NCI-H748 (cell line): Measurements from ENCODE around the gene UPF3A.
"Not testable (repeated sequence)": the region's sequence is repeated elsewhere in the genome, so short reads cannot be mapped to it uniquely, and the experiment has no call there.

Source experiments
- DNase-seq: peaks from one replicate; lab custom pipeline; 2025; ENCODE audit not compliant: unreplicated experiment; lab: John Stamatoyannopoulos, UW

Gene UPF3A, protein sequence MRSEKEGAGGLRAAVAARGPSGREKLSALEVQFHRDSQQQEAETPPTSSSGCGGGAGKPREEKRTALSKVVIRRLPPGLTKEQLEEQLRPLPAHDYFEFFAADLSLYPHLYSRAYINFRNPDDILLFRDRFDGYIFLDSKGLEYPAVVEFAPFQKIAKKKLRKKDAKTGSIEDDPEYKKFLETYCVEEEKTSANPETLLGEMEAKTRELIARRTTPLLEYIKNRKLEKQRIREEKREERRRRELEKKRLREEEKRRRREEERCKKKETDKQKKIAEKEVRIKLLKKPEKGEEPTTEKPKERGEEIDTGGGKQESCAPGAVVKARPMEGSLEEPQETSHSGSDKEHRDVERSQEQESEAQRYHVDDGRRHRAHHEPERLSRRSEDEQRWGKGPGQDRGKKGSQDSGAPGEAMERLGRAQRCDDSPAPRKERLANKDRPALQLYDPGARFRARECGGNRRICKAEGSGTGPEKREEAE

DNA sequence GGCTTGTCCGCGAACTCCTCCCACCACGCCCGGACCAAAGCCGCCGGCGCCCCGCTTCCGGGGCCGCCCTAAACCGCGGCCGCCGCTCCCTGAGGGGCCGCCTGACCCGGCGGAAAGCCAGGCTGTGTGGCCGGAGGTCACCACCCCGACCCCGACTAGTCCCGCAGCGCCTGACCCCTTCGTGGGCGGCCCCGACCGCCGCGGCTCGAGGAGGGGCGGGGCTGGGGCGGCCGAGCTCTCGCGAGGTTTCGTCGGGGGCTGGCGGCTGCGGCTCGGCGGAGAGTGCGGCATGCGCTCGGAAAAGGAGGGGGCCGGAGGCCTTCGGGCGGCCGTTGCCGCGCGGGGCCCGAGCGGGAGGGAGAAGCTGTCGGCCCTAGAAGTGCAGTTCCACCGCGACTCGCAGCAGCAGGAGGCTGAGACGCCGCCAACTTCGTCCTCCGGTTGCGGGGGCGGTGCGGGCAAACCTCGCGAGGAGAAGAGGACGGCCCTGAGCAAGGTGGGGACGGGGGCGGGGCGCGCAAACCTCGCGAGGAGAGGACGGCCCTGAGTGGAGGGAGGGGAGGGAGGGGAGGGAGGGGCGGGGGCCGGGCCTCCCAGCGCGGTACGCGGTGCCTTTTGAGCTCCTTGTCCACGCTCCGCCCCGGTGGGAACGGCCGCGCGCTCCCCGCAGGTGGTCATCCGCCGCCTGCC is at the start of gene UPF3A:
UPF3A (plus strand) TSS at position 251 of the 690 bp plus-strand sequence; CDS start at position 290, 39 bp downstream.
- peak; percentile 88 for DNase-seq

DNA sequence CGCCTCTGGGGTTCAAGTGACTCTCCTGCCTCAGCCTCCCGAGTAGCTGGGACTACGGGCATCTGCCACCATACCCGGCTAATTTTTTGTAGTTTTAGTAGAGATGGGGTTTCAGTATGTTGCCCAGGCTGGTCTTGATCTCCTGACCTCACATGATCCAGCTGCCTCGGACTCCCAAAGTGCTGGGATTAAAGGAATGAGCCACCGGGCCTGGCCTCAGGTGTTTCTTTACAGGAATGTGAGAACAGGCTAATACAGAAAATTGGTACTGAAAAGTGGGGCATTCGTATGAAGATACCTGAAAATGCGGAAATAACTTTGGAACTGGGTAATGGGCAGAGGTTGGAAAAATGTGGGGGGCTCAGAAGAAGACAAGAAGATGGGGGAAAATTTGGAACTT is 49.5 kb upstream of the UPF3A start:
- no peak for DNase-seq

DNA sequence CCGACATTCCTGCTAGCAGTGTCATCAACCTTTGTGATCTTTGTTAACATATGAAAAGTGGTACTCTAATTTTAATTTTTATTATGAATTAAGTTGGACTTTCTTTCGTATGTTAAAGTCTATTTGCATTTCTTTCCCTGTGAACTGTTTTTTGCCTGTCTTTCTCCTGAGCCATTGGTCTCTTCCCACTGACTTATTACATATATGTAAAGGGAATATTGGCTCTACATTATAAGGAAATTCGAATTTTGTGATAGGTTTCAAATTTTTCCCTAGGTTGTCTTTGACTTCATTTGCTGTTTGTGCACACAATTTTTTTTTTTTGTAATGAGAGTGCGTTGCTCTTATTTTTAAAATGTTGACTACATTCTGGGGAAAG is 47.1 kb upstream of the UPF3A start:
- DNase-seq = no peak

DNA sequence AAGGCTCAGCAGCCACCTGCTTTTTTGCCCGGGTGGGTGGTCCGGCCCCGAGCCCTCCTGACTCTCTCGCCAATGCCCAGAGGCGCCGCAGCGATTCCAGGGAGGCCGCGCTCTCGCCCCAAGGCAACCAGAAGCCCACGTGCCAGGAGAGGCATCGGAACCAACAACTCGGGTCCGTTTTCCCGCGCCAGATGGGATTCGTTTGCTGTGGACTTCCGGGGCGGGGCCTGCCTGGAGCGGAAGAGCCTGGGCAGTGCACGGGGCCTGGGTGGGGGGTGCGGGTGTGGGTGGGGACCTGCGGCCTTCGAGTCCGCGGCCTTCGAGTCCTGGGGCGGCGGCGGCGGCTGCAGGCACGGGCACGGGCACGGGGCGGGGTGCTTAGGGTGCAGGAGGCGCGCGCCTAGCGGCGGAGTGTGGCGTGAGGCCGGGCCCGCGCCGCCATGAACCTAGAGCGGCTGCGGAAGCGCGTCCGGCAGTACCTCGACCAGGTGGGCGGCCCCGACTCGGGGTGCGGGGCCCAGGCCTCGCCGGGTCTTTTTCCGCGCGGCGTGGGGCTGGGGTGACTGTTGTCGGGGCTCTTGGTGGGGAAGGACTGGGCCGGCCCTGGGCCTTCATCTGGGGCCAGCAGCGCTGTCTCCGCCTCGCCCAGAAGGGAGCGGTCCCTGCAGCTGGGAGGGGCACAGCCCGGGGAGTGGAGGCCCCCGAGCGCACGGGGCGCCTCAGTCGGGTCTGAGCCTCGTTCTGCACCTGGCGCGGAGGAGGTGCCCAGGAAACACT is 46.6 kb upstream of the UPF3A start, which contains the start of gene CDC16:
CDC16 (plus strand) TSS at position 253 of the 777 bp plus-strand sequence; CDS start at position 441, 188 bp downstream.
- peak; percentile 97 for DNase-seq

DNA sequence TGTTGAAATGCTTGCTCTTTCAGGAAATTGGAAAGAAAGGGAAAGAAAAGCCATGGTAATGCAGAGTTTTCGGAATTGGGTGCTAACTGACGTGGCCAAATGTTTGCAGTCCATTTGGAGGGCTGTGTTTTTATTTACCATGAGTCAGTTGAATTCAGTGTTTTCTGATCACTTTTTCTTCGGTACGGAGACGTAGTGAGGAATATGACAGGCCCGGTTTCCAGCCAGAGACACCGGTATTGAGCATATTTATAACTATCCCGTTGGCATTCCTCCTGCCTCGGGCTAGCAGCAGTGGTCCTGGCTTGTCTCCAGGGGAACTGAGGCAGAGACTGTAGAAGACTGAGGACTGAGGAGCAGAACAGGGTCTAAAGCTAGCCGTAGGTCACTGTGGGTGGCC is 45.7 kb upstream of the UPF3A start:
- no peak for DNase-seq

DNA sequence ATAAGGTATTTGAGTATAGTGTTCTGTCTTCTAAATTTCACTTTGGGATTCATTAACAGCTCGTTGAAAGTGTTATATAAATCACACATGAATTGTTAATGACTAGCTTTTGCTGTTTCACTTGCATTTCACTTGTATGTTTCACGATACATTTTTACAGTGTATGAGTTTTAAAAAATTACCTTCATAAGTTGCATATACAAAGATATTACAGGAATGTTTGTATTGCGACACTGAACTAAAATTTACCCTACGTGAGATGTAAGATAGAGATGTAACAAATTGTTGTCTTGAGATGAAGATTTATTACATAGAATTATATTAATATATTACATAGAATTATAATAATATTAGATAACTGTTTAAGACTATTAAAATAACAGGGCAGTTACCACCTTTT is 45.2 kb upstream of the UPF3A start:
- no peak for DNase-seq

DNA sequence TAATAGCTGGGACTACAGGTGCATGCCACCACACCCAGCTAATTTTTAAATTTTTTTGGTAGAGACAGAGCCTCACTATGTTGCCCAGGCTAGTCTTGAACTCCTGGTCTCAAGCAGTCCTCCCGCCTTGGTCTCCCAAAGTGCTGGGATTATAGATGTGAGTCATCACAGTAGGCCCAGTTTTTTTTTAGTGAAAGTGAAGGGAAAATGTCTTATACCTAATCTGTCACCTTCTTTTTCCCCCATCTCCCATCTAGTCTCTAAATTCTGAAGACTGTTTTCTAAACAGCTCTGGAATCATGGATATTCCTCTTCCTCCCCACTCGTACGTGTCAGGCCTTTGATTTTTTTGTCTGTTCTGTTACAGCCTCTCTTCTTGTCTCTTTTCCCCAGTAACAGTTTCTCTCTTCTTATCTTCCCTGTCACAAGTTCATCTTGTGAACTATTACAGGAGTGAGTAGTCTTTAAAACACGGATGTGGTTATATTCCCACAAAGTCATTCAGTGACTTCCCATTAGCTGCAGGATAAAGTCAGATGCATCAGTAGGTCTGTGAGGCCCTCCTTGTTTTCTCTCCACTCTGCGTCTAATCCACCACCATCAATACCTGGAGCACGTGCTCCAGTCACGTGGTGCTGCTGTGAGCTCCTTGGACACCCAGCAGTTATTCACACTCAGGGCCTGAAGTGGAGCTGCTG is 43.8 kb upstream of the UPF3A start:
- no peak for DNase-seq

DNA sequence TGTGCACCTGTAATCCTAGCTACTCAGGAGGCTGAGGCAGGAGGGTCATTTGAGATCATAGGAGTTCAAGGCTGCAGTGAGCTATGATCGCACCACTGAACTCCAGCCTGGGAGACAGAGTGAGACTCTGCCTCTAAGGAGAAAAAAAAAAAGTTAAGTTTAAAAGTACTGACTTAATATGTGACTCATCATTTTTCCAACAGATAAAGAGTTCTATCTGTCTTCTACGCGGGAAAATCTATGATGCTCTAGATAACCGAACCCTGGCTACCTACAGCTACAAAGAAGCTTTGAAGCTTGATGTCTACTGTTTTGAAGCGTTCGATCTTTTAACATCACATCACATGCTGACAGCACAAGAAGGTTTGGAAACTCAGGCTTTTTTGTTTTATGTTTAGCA is 39.5 kb upstream of the UPF3A start:
- DNase-seq = no peak

DNA sequence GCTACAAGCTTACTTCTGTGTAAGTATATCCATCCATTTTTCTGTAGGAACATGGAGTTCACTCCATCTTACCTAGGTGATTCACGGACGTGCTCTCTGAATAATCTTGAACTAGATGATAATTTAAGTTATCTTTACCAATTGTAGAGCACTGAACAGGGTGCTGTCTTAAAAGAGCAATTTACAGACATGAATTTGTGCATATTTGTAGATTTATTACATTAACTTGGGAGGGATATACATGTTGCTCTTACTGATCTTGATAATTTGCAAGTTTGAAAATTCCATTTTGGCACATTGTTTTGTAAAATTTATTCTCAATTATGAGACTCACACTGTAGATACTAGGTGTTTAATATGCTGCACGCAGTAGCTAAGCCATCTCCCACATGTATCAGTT is 37.4 kb upstream of the UPF3A start:
- DNase-seq = no peak

DNA sequence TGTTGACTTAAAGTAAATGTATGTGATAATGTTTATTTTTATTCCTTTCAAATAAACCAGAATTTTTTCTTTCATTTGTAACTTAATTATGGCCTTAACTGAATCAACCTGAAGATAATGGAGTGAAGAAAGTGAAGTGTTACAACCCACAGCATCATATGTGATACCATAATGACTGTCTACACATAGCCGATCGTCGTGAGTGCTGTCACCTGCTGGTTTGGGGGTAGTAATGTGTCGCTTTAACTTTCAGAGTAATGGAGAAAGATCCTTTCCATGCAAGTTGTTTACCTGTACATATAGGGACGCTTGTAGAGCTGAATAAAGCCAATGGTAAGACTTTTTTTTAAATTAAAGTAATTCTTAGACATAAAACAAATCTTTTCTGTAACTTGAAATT is 36.8 kb upstream of the UPF3A start:
- DNase-seq = no peak

DNA sequence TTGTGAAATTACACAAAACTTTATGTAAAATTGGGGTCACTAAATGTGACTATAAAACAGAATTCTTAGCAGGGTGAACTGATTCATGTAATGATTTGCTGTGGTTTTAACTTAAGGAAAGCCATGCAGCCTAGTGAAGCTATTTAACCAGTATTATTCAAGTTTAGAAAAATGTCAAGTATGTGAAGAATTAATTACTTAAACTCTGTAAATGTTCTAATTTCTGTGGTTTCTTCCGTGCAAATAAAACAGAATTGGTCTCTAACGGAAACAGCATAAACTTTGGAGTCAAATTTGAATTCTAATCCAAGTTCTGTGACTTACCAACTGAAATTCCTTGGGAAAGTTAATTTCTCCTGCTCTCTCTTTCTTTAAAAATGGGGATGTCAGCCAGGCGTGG is 33.4 kb upstream of the UPF3A start:
- no peak for DNase-seq

DNA sequence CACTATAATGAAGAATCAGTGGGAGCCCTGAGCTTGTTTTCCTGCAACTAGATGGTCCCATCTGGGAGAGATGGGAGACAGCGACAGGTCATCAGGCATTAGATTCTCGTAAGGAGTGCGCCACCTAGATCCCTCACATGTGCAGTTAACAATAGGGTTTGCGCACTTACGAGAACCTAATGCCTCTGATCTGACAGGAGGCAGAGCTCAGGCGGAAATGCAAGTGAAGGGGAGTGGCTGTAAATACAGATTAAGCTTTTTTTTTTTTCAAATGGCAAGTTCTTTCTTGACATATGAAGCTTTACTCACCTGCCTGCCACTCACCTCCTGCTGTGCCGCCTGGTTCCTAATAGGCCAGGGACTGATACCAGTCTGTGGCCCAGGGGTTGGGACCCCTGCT is 32.3 kb upstream of the UPF3A start:
- peak; percentile 20 for DNase-seq

DNA sequence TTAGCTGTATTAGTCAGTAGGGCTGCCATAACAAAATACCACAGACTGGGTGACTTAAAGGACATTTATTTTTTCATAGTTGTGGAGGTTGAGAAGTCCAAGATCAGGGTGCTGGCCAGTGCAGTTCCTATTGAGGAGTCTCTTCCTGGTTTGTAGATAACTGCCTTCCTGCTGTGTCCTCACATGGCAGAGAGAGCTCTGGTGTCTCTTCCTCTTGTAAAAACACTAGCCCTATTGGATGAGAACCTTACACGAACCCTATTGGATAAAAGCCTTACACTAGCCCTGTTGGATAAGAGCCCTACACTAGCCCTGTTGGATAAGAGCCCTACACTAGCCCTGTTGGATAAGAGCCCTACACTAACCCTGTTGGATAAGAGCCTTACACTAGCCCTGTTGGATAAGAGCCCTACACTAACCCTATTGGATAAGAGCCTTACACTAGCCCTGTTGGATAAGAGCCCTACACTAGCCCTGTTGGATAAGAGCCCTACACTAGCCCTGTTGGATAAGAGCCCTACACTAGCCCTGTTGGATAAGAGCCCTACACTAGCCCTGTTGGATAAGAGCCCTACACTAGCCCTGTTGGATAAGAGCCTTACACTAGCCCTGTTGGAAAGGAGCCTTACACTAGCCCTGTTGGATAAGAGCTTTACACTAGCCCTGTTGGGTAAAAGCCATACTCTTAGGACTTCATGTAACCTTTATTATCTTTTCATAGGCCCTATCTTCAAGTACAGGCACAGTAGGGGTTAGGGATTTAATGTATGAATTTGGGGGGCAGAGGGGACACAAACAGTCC is 29.6 kb upstream of the UPF3A start:
- not testable (repeated sequence) for DNase-seq

DNA sequence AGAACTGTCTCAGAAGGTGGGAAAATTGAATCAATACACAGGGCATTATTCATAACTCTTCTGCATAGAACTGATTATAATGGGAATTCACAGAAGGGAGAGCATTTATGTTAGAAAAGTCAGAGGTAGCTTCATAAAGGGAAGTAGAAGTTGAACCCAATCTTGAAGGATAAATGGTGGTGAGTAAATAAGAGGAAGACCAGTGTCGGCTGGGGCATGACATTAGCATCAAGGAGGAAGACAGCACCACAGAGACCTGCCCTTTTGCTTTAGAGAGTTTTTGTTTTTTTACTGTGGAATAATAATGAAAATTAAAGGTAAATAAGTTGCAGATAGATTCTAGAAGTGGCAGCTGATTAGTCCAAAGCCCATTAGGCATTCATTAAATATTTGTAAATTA is 24.9 kb upstream of the UPF3A start:
- no peak for DNase-seq

DNA sequence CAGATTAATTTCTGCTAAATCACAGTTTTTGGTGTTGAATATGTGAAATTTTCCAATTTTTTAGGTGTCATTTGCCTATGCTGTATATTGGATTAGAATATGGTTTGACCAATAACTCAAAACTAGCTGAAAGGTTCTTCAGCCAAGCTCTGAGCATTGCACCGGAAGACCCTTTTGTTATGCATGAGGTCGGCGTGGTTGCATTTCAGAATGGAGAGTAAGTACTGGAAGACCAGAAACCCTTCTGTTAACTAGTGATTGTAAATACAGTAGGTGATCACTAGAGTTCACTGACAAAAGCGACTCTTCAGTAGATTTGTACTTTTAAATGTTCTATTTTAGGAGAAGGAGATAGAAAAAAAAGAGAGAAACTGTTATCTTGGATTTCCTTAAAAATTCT is 24.4 kb upstream of the UPF3A start:
- DNase-seq = no peak

DNA sequence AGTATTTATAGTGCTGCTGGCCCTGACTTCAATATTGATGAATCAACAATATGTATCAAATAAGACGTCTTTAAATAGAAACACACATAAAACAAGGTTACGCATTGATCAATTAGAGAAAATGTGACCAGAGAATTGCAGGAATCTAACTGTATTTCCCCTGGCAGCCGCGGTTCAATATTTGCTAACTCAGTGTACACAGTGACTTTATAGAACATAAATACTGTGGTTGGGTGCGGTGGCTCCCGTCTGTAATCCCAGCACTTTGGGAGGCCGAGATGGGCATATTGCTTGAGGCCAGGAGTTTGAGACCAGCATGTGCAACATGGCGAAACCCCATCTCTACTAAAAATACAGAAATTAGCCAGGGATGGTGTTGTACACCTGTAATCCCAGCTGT is 22.8 kb upstream of the UPF3A start:
- DNase-seq = peak; percentile 18

DNA sequence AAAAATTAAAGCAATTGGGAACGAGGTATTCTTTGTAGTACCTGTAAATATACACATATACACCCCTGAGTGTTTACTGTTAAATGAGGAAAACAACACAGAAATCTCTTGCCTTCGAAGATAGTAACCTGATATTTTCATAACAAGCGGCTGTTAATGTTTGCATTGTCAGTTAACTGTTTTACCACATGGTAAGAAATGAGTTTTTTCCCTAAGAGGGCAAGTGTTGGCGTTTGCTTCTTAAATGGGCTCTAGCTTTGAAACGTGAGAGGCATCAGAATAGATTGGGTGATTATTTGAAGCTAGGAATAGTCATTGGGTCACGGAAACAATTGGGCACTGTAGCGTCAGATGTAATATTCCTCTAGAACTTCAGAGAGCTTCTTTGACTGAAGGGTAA is 22.0 kb upstream of the UPF3A start:
- DNase-seq = peak; percentile 29

DNA sequence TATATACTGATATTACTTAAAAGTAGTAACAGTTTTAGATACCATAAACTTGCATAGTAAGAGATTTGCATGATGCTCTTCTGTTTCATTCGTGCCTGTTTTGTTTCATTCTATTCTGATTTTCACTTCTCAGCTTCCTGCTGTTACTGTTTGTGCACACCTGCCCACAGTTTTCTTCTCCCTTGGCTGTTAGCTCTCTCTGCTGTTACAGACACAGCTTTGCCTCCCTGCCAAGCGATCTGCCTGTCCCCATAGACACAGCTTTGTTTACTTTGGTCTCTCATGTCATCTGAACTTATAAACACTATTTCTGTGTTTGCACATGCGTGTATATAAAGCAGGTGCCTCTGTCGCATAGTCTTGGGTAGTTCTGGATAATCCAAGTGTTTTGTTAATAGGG is 21.4 kb upstream of the UPF3A start:
- peak; percentile 87 for DNase-seq

DNA sequence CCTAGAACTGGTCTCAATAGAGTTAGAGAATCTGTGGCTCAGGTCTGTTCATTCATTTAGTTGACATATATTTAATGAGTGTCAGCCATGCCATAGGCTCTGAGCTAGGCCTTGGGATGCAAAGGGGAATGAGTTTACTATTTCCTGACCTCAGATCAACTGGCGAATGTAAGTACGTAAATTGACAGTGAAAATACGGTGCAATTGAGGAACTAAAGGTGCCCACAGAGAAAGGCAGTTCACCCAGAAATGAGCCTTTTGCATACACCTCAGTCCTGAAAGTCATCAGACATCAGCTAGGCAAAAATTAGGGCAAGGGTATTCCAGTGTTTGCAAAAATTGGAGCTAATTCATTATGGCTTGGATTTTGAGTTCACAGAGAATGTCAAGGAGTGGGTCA is 20.6 kb upstream of the UPF3A start:
- DNase-seq = no peak

DNA sequence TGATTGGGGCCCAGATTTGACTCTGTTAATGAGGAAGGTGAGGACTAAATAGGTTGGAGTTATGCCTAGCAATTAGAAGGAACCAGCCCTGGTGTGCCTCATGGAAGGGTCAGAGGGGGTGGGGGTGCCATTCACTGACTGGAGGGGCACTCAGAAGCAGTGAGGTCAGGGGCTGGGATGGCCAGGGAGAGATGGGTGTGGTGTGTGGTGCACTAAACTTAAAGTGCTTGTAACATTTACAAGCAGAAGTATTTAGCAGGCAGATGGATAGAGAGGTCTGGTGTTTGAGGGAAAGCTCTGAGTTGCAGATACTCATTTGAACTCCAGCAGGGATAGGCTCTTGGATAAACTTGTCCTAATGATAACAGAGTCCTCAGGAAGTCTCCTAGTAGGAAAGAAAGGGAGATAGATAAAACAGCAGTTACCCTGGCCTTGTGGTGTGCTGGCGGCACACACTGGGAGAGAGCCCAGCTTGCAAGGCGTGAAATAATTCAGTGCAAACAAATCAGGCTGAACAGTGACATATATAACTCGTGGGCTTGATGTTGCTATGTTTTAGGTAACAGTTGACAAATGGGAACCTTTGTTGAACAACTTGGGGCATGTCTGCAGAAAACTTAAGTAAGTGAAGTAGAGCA is 20.0 kb upstream of the UPF3A start:
- DNase-seq = no peak
